DLD1 (cell line): ENCODE measurements around the gene FTO.

Source experiments
- in situ Hi-C: cut with HindIII; loops from 2 replicates; pipeline ENCODE4 v1.10.0; 2017; ENCODE audit warnings: low sequenced_read_pairs

The FTO gene

GRCh38 chr16:53708490-53708889 lies 4.5 kb downstream of the FTO start:
- in situ Hi-C loops, result no loop called here

GRCh38 chr16:53711390-53711789 lies 7.4 kb downstream of the FTO start:
- in situ Hi-C loops, result no loop called here

GRCh38 chr16:53712065-53712464 lies 8.1 kb downstream of the FTO start:
- in situ Hi-C loops, result no loop called here

- in situ Hi-C loops, result no loop called here
Observed at GRCh38 chr16:53713403-53714204, 9.6 kb downstream of the FTO start.

GRCh38 chr16:53714205-53715022 lies 10.5 kb downstream of the FTO start:
- in situ Hi-C loops, result no loop called here

- in situ Hi-C loops, result no loop called here
Observed at GRCh38 chr16:53715023-53715384, 11.0 kb downstream of the FTO start.

- in situ Hi-C loops, result no loop called here
Observed at GRCh38 chr16:53717577-53717976, 13.6 kb downstream of the FTO start.

- in situ Hi-C loops, result no loop called here
Observed at GRCh38 chr16:53721017-53721416, 17.1 kb downstream of the FTO start.

GRCh38 chr16:53726625-53727024 lies 22.7 kb downstream of the FTO start:
- in situ Hi-C loops, result no loop called here

- in situ Hi-C loops, result no loop called here
Observed at GRCh38 chr16:53730693-53731092, 26.7 kb downstream of the FTO start.

- in situ Hi-C loops, result no loop called here
Observed at GRCh38 chr16:53732296-53732929, 28.5 kb downstream of the FTO start.

GRCh38 chr16:53734908-53735307 lies 31.0 kb downstream of the FTO start:
- in situ Hi-C loops, result no loop called here

GRCh38 chr16:53736297-53736696 lies 32.3 kb downstream of the FTO start:
- in situ Hi-C loops, result no loop called here

- in situ Hi-C loops, result no loop called here
Observed at GRCh38 chr16:53737552-53737951, 33.6 kb downstream of the FTO start.

GRCh38 chr16:53740476-53740875 lies 36.5 kb downstream of the FTO start:
- in situ Hi-C loops, result no loop called here

- in situ Hi-C loops, result no loop called here
Observed at GRCh38 chr16:53740933-53741531, 37.1 kb downstream of the FTO start.

- in situ Hi-C loops, result no loop called here
Observed at GRCh38 chr16:53741546-53741945, 37.6 kb downstream of the FTO start.

- in situ Hi-C loops, result no loop called here
Observed at GRCh38 chr16:53743149-53743566, 39.2 kb downstream of the FTO start.

- in situ Hi-C loops, result no loop called here
Observed at GRCh38 chr16:53744449-53744848, 40.5 kb downstream of the FTO start.

GRCh38 chr16:53745086-53745485 lies 41.1 kb downstream of the FTO start:
- in situ Hi-C loops, result no loop called here

- in situ Hi-C loops, result no loop called here
Observed at GRCh38 chr16:53745753-53746266, 41.9 kb downstream of the FTO start.
